ENCODE results near the gene CREBBP.

CREBBP gene

DNA sequence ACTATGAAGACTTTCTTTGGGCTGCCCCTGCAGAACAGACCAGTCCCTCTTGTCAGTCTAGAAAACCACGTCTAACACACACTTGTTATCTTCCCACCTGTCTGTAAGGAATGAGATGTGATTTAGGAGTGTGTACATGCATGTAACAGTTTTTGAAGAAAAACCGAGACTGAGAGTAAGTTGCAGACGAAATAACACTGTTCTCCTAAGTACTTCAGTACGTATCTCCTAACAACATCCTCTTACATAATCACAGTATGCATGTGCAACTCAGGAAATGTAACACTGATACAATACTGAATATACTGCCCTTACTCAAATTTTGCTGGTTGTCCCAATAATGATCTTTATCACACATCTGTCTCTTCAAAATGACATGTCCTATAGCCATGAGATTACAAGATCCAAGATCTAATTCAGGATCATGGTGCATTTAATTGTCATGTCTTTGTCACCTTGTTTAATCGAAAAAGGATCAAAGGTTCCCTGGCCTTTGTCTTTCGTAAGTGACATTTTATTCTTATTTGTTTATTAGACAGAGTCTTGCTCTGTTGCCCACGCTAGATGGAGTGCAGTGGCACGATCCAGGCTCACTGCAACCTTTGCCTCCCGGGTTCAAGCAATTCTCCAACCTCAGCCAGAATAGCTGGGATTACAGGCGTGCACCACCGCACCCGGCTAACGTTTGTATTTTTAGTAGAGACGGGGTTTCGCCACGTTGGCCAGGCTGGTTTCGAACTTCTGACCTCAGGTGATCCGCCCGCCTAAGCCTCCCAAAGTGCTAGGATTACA lies 25.6 kb downstream of the CREBBP start:
- DNase-seq: no peak

DNA sequence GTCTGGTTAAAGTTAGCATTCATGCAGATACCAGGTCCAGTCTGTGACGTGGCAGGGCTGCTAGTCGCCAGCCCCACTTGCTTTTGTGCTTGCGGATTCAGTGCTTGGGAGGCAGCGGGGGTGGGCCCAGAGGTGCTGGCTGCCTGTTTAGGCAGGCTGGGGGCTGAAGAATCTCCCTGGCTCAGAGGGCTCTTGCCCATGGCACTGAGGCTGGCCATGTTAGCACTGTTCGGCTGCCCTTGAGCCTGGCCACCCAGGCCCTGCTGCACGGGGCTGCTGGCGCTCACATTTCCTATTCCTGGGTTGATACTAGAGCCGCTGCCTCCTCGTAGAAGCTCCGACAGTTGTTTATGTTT lies 30.0 kb downstream of the CREBBP start:
- no peak for DNase-seq

DNA sequence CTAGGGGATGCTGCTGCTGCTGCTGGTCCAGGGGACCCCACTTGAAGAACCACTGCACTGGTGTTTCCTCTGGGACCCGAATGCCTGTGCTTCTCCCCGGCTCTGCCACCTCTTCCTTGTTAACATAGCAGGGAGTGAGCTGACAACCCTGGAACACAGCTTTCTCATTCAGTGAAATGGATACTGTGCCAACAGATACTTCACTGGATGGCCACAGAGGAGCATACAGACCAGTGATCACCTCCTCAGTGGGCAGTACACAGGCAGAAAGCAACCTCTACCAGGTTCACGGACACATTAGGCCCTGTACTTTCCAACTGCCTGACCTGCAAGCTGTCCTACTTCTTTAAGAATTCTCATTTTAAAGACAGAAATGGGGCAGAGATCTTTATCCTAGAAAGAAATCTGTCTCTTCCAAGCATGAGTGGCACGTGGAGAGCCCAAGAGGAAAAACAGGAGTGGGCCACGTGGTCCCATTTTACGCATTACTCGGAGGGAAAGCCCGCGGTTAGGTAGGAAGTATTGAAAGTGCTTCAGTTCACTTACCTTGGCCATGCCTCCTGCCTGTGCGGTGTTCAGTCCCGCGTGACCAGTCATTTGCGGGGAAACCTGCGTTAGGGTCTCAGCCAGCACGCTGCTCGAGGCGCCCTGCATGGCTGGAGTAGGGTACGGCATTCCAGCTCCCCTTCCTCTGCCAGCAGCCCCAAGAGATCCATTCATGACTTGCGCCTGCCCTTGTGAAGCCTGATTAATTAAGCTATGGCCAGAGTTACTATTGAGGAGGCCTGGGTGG lies 30.6 kb downstream of the CREBBP start:
- no peak for DNase-seq

DNA sequence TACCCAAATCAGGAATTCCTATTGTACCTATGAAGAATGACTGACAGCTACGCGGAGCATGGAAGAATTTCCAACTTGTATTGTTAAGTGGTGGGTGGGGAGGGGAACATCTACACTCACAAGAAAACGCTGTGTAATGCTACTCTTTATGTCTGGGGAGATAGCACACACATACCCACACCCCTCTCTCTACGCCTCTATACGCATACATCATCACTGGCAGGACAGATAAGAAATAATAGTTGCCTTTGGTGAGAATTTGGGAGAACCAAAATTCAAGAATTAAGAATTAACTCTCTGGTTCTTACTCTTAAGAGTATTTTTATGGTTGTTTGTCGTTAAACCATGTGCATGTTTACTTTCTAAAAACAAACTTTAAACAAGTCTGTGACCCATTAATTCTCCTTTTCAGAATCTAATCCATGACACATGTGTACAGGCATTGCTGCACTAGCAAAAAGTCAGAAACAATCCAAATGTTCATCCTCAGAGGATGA lies 33.9 kb downstream of the CREBBP start:
- DNase-seq: no peak

DNA sequence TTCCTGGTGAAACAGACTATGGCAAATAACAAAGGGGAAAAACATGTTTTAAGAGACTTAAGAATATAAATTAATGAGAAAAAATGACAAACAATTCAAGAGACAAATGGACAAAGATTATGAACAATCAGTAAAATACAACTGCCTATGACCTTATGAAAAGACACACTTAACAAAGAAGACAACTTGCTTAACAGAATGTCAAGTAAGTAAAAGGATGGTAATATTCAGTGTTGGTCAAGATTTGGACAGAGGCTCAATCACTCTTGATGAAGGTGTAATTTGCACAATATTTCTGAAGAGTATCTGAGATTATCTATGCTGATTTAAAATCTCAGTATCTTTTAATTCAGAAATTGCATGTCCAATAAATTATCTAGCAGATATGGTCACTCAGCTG lies 34.4 kb downstream of the CREBBP start:
- no peak for DNase-seq

DNA sequence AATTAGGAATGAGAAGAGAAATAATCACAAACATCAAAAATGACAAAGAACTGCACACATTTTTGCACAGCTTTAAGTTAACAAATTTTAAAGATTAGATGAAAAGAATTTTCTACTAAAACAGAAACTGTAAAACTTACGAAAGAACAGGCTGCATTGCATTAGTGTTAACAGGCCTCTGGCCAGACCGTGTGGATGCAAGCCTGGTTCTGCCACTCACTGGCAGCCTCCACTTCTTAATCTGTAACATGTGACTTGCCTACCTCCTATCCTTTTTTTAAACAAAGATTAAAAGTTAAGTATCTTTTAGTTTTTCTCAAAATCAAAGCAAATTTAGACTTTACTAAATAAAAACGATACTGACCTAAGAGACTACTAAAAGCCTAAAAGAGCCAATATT lies 37.5 kb downstream of the CREBBP start:
- no peak for DNase-seq

DNA sequence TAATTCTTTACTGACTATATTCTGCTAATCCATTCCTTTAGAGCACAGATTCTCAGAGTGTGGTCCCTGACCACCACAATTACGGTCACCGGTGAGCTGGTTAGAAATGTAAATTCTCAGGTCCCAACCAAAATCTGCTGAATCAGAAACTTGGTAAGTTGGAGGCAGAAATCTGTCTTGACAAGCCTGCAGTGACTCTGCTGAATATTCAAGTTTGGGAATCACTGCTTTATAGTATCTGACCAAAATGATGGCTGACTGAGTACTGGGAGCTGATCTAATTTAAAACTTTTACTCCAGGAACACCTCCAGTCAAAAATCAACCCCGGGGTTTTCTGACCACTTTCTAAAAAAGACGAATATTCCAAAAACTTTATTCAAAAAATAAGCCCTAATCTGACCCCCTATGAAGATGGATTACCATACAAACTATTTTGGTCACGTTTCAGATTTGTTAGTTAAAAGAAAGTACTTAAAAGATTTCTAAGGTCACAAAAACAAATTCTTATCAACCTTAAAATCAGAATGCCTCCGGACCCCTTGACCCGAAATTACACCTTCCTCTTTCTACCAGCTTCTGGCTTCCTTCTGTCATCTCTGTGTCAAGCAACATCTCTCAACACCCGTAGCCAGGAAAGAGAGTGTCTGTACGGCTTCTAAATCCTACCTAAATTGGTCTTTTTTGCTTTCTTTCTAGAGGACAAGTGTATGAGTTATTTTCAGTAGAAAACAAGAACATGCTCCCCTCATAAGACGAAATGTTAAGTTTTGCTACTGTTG lies 38.6 kb downstream of the CREBBP start:
- no peak for DNase-seq

DNA sequence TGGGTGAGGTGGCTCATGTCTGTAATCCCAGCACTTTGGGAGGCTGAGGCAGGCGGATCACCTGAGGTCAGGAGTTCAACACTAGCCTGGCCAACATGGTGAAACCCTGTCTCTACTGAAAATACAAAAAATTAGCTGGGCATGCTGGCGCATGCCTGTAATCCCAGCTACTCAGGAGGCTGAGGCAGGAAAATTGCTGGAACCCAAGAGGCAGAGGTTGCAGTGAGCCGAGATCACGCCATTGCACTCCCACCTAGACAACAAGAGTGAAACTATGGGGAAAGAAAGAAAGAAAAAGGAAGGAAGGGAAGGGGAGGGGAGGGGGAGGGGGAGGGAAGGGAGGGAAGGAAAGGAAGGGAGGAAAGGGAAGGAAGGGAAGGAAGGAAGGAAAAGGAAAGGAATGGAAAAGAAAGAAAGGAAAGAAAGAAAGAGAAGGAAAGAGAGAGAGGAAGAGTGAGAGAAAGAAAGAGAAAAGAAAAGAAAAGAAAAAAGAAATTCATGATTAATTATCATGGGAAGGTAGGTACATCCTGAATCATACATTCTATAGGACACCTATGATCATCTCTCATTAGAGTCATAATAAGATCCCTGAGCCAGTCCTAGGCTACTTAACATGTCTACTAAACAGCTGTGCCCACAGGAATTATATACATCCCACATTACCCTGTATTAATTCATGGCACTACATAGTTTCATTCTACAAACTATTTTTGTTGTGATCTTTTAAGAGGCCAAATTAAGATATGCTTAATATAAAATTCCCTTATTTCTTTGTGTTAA lies 40.9 kb downstream of the CREBBP start:
- DNase-seq: no peak

DNA sequence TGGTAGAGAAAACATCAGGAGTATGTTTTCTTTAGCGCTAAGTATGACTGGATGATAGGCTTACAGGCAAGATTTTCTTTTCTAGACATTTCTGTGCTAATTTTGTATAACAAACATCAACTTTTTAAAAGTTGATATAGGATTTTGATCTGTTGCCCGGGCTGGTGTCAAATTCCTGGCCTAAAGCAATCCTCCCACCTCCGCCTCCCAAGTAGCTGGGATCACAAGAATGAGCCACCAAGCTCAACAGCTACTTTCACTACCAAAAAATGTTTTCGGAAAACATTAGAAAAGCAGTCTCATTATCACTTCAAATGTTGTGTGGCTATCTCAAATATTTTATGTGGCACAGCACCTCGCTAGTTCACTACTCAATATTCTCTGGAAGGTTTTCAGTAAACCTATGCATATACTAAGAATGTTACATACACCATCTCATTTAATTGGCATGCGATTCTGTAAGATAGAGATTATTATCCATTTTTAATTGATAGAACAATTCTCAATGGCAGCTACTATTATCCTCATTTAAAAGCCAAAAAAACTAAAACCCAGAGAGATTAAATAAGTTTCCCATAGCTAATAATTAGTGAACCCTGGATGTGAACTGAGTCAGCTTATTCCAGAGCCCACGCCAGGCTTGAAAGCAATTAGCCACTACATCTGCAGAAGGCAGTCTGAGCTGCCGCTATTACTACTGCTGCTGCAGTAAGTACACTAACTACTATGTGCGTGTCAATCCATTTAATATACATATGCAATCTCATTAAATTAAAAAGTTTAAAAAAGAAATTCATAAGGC lies 41.7 kb downstream of the CREBBP start:
- no peak for DNase-seq

DNA sequence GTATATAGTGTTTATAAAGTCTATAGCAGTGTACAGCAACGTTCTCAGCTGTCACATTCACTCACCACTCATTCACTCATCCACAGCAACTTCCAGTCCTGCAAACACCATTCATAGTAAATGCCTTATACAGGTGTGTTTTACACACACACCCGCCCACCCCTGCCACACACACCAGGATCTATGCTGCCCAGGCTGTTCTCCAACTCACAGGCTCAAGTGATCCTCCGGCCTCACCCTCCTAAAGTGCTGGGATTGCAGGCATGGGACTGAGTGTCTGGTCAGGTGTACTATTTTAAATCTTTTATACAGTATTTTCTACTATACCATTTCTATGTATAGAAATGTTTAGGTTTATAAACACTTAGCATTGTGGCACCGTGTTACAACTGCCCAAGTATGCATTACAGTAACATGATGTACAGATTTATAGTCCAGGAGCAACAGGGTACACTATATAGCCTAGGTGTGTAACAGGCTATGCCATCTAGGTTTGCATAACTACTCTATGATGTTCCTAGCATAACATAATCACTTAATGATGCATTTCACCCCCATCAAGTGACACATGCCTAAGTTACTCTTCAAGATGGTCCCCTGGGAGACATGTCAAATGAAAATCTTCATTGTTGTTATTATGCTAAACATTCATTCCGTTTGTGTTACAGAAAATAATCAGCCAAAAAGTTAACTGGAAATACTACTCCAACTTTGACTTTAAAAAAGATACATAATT lies 42.5 kb downstream of the CREBBP start:
- DNase-seq: no peak

DNA sequence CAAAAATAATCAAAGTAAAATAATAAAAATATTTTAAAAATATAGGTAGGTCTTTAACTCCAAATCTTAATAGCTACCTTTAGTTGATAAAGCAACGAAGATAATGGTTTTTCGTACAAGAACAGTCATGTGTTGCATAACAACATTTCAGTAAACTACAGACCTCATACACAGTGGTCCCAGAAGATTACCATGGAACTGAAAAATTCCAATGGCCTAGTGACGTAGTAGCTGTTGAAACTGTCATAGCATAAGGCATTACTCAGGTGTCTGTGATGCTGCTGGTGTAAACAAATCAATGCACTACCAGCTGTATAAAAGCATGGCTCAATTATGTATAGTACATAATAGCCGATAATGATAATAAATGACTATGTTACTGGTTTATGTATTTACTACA lies 43.9 kb downstream of the CREBBP start:
- no peak for DNase-seq

DNA sequence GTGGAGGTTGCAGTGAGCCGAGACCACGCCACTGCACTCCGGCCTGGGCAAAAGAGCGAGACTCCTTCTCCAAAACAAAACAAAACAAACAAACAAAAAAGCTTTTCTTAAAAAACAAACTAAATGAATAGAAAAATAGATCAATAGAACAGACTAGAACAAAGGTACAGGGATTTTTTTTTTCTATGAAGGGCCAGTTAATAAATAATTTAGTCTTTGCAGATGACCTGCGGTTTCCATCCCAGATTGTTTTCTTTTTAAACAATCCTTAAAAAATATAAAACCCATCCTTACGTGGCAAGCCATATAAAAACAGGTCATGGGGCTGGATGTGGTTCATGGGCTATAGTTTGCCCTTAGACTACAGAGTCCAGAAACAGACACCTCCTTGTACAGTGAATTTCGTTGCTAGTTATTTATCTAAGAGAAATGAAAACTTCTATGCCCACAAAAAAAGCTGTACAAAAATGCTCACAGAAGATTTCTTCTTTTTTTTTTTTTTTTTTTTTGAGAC lies 45.4 kb downstream of the CREBBP start:
- DNase-seq: no peak

DNA sequence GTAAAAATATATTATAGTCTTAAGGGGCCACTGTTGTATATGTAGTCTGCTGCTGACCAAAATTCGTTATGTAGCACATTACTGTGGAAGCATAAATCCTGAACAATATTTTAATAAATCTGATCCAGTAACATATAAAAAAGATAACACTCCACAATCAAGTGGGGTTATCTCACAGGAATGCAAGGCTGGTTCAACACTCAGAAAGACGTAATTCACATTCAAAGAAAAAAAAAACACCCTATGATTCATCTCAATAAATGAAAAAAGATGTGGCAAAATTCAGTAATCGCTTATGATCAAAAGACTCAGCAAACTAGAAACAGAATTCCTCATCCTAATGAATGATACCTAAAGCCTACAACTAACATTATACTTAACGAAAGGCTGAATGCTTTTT lies 47.8 kb downstream of the CREBBP start:
- DNase-seq: no peak

DNA sequence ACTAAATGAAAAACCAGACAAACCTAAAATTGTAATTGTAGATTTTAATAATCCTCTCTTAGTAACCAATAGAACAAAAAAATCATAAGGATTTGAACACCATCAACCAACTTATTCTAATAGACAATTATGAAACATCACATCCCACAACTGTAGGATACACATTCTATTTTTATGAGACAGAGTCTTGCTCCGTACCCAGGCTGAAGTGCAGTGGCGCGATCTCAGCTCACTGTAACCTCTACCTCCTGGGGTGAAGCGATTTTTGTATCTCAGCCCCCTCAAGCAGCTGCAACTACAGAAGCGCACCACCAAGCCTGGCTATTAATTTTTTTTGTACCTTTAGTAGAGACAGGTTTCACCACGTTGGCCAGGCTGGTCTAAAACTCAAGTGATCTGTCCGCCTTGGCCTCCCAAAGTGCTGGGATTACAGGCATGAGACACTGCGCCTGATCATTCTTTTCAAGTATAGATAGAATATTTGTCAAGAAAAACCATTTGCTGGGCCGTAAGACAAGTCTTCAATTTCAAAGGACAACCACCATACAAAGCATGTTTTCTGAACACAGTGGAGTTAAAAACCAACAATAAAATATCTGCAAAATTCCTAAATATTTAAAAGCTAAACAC lies 49.8 kb downstream of the CREBBP start:
- DNase-seq: no peak

DNA sequence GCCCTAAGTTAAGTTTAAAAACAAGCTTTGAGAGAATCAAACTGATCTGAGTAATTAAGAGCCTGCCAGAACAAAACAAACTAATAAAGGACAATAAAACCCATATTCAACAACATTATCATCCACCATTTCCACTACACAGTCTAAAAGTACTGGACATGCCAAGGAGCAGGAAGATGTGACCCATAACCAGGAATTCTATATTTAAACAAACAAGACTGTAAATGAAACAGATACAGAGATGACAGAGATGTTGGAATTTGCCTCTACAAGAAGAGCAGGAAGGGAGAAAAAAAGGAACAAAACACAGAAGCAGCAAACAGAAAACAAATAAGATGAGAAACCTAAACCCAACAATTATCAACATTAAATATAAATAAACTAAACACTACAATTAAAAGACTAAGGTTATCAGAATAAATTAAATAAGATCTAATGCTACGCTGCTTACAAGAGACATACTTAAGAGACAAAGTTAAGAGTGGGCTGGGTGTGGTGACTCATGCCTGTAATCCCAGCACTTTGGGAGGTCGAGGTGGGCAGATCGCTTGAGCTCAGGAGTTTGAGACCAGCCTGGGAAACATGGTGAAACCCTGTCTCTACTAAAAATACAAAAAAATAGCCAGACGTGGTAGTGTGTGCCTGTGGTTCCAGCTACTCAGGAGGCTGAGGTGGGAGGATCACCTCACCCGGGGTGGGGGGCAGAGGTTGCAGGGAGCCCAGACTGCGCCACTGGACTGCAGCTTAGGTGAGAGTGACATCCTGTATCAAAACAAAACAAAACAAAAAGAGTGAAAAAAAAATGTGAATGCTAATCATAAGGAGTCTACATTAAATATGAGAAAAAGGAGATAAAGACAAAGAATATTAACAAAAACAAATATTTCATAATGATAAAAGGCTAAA lies 50.6 kb downstream of the CREBBP start:
- no peak for DNase-seq

DNA sequence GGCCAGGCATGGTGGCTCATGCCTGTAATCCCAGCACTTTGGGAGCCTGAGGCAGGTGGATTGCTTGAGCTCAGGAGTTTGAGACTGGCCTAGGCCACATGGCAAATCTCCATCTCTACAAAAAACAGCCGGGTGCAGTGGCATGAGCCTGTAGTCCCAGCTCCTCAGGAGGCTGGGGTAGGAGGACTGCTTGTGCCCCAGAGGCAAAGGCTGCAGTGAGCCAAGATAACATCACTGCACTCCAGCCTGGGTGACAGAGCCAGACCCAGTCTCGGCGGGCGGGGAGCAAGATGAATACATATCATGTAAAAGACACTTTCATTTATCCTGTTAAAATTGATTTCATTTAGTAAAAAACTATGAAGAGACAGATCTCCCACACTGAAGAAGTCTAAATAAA lies 54.6 kb downstream of the CREBBP start:
- DNase-seq: no peak

DNA sequence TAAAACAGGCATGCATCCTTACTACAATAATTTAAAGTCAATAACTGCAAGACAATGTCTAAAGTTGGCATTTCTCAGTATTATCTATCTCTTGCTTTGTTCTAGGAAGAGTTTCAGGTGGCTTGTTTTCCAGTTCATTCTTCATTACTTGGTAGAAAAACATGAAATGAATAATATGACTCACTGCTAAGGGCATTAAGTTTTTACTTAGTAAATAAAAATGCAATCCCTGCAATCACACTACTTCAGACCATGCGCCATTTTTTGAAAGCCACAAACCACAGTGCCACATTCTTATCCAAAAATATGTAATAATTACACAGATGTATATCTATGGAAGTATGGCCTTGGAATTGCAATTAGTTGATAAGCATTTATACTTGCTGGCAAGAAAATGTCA lies 55.4 kb downstream of the CREBBP start:
- DNase-seq: no peak

DNA sequence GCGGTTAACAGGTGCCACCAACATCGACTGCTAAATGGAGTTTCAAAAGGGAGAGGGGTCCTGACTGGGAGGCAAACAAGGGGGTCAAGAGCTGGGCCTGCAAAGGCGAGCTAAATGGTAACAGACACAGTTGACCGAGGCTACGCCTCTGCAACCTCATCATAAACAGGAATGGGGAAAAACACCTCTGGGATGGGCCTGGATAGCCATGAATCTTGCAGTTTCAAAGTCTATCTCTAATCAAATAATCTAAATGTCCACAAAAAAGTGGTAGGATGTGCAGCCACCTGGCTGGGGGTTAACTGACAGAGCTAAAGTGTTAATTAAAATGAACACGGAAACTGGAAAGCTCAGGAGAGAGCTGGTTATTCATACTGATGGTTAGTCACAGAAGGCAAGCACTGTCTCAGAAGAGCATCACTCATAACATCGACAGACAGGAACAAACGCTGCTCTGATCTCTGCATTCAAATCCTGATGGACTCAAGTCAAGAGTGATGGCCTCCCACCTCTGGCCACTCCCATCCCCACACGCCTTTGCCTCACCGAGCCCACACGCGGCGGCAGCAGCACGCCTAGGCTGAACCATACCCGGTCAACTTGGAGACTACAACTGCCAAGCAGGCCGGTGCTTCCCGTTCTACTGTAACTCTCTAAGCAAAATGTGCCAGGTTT lies 56.3 kb downstream of the CREBBP start:
- no peak for DNase-seq

DNA sequence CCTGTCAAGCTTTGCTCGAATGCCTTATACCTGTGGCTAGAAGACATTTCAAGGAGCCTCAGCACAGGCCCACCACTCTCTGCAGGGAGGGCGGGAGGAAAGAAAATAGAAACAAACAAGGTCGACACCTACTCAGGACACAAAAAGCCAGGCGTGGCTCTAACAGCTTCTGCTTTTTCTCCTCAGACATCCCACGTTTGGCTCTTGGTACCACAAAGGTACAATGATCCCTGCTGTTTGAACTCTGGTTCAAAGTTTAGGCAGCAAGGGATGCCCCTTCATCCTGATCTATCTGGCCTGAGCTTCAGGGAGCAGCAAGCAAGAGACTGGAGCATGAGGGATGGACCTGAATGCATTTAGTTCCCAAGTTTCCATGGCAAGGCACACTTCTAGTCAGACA lies 57.1 kb downstream of the CREBBP start:
- DNase-seq: no peak
